ENCODE data around the gene SMC3.
A peak's percentile ranks its signal among the peaks of the same experiment; 100 is the strongest.
"Not testable (repeated sequence)": the region's sequence is repeated elsewhere in the genome, so short reads cannot be mapped to it uniquely, and the experiment has no call there.

SMC3 gene

DNA sequence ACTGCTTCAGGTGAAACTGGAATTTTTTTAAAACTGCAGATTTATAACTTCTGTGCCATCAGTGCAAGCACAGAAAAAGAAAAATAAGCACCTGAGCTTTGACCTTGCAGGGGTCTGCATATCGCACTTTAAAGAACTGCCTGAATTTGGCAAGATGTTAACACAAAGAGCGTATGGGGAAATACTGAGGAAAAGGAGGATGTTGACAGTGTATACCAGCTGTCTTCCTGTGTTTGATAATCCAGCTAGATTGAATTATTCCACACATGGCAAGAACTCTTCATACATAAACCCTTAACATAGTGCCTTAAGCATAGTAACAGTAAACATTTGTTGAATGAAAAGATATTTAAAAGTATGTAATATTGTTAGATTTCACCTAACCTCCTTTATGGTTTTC is 30.0 kb downstream of the SMC3 start:
- no peak for DNase-seq

DNA sequence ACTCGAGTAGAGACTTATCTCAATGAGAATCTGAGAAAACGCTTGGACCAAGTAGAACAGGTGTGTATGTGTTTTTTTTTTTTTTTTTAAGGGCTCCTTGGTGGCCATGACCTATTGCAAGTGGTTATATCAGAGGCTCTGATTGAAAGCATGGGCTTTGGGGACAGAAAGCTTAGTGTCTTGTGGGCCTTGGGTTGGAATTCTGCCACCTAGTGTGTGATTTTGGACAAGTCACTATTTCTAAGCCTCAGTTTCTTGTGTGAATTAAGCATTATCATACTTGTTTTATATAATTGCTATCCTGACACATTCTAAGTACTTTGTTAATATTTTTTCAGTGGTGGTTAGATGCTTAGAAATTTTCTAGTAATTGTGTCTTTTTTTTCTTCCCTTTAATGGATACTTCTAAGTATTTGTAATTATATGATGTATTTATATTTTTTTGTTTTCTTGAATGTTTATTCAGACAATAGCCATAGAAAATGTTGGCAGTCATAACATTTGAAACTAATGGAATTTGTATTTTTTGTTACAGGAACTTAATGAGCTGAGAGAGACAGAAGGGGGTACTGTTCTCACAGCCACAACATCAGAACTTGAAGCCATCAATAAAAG is 33.1 kb downstream of the SMC3 start:
- DNase-seq, result peak; percentile 45

GRCh38 chr10:110601581-110601980 is 34.1 kb downstream of the SMC3 start:
- no peak for DNase-seq

DNA sequence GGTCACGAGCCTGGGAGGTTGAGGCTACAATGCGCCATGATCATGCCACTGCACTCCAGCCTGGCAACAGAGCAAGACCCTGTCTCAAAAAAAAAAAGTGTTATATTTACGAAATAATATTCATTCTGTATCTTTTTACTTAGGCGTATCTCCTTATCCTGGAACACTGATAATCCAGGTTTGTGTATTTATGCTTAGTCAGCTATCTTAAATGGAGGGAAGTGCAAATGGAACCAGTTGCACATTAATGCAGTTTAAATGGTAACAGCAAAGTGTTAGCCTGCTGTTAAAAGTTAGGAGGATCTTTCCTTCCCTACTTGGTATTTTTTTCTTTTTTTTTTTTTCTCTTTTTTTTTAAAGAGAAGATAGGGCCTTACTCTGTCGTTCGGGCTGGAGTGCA is 40.6 kb downstream of the SMC3 start:
- DNase-seq, result no peak

GRCh38 chr10:110609605-110610004 is 42.1 kb downstream of the SMC3 start:
- peak; percentile 22 for DNase-seq

GRCh38 chr10:110610308-110610774 is 42.8 kb downstream of the SMC3 start:
- DNase-seq, result peak; percentile 61

DNA sequence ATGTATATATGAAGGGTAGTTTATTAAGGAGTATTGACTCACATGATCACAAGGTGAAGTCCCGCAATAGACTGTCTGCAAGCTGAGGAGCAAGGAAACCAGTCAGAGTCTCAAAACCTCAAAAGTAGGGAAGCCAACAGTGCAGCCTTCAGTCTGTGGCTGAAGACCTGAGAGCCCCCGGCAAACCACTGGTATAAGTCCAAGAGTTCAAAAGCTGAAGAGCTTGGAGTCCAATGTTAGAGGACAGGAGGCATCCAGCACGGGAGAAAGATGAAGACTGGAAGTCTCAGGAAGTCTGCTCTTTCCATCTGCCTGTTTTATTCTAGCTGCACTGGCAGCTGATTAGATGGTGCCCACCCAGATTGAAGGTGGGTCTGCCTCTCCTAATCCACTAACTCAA is 43.3 kb downstream of the SMC3 start:
- DNase-seq, result not testable (repeated sequence)

- no peak for DNase-seq
Measured at GRCh38 chr10:110612087-110612486, 44.6 kb downstream of the SMC3 start.

- DNase-seq, result no peak
Measured at GRCh38 chr10:110612629-110613028, 45.1 kb downstream of the SMC3 start.

- no peak for DNase-seq
Measured at GRCh38 chr10:110613341-110613995, 46.0 kb downstream of the SMC3 start.

GRCh38 chr10:110613996-110614495 is 46.6 kb downstream of the SMC3 start:
- no peak for DNase-seq

GRCh38 chr10:110615057-110615747 is 47.7 kb downstream of the SMC3 start:
- DNase-seq, result peak; percentile 7

DNA sequence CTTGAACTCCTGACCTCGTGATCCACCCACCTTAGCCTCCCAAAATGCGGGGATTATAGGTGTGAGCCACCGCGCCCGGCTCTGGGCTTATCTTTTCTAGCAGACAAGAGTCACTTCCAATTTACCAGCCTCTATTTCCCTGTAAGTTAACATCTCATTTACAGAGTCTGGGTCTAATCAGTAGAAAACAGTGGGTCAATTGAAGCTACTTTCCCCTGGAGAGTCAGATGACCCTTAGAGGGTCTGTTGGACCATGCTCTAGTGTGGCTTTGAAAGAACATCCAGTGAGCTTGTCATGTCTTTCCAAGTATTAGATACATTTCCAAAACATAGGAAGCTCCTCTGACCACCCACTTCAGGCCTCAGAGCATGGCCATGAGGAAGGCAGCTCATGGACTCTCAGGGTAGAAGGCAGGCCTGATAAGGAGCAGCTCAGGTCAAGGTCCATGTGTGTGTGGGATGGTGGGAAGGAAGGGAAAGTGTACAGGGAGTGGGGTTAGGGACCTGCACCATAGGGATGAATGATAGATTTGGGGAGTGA is 49.1 kb downstream of the SMC3 start:
- no peak for DNase-seq

DNA sequence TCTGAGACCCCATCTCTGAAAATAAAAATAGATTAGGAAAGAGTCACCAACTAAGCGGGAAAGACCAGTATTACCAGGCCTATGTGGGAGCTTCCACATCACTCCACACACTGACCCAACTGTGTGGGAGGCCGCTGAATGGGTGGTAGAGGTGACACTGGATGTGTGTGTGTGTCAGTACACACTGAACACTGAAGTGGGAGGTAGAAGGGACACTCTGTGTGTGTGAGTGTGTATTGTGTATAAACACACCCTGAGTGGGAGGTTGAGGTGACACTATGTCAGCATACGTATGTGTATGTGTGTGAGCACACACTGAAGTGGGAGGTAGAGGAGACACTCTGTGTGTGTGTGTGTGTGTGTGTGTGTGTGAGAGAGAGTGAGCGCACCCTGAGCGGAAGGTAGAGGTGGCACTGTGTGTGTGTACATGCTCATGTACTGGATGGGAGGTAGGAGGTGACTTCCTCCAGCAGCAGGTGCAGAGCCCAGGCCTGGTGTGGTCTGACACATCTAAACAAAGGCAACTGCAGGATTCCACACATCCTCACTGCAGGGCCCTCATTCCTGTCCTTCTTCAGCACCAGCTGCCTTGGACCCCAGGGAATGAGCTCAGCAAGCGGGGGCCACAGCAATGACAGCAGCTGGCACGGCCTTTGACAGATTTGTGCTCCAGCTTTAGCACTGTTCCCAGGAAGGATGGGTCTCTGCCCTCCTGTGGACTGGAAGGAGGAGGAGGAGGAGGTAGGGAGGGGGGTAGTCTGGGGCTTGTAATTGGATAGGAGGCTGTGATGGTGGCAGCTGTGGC is 50.1 kb downstream of the SMC3 start:
- DNase-seq, result peak; percentile 93

DNA sequence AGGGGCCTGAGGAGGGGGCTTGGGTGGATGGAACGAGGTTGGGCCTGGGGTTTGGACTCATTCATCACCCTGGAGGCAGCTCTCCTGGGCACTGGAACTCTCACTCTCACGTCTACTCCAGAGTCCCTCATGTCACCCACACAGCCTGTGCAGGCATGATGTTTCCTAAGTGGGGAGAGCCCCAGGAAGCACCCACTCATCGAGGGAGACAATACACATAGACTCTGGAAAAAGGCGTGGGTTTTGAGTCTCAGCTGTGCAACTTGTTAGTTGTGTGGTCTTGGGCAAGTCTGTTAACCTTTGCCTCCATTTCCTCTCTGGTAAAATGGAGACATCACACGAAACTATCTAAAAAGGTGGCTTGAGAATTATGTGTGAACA is 50.7 kb downstream of the SMC3 start:
- no peak for DNase-seq

DNA sequence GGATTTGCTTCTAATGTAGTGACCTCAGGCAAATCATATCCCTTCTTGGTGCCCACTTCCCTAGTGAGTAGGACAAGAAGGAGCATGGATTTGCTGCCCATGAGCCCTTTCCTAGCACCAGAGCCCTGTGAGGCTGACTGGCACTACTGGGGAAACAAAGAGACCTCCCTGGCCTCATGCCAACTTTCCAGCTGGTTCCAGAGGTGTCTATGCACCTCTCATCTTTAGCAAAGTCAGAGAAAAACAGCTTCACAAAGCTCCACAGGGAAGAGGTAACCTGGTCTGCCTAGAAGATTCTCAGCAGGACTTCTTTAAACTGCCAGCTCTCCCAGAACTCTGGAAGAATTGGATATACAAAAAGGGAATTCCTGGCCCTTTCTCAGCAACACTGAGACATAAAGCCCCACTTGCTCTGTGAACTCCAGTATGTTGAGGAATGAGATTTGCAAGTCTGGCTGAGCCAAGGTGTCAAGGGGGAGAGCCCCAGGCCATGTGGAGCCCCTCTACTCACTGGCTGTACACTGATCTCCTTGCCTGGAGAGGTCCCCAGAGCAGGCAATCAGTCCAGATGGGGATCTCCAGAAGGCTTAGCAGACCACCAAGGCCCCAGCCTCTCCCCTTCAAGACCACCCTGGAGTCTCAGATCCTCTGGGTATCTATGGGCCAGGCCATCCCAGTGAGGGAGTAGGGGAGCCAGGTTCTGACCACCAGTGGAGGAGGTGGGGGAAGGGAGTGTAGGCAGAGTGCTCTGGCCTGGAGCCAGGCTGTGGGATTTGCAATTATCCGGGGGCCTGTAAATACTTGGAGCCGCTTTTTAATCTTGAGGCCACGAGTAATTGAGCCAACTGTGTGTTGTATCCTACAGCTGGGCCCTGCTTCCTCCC is 52.3 kb downstream of the SMC3 start:
- DNase-seq, result peak; percentile 41

GRCh38 chr10:110620398-110620719 is 52.9 kb downstream of the SMC3 start:
- no peak for DNase-seq

DNA sequence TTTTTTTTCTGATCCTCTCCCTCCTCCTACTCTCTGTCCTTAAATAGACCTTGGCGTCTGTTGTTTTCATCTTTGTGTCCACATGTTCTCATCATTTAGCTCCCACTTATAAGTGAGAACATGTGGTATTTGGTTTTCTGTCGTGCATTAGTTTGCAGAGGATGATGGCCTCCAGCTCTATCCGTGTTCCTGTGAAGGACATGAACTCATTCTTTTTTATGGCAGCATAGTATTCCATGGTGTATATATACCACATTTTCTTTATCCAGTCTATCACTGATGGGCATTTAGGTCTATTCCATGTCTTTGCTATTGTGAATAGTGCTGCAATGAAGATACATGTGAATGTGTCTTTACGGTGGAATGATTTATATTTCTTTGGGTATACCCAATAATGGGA is 55.8 kb downstream of the SMC3 start:
- not testable (repeated sequence) for DNase-seq

GRCh38 chr10:110625356-110625894 is 57.9 kb downstream of the SMC3 start:
- DNase-seq, result no peak

DNA sequence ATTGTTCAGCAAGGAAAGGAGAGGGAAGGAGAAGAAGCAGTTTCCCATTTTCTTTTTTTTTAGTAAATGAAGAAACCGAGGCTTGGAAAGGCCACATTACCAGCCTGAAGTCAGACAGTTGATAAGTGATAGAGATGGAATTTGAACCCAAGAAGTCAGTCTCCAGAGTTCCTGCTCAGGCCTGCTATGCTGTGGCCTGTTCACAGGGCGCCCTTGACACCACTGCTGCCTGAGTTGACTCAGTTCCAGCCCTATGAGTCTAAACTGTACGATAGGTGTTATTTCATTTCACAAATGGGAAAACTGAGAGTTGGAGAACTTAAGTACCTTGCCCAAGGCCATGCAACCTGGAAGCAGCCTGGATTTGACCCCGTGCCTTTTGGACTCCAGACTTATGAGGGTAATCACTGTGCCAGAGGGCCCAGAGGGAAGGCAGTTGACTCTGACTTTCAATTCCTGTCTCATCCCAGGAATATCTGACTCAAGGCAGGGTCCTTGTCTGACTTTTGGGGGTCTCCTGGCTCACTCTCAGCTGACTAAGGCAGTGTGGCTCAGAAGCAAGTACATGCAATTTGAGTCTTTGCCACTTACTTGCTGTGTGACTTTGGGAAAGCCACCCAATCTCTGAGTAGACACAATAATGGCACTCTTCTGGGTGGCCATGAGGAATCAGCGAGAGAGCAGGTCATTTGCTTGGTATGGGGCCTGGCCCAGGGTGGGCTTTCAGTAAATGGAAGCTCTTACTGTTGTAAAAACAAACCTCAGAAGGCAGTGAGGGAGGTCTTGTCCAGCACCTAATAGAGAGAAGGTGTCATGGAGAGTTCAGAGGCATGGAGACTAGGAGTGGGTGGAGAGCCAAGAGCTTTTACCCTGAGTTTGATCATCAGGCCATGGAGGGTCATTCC is 58.7 kb downstream of the SMC3 start:
- DNase-seq, result no peak

GRCh38 chr10:110628161-110628560 is 60.7 kb downstream of the SMC3 start:
- DNase-seq, result no peak

All from NCI-H146 (cell line).